ENCODE measurements around the gene VCAN. TPM values are rescaled to one million over a fixed set of nuclear protein-coding genes. Genes with fewer than 3 reads are reported as not detected.

VCAN gene
- total and polyA plus RNA-seq, 2 donors (not counting 1 experiment from before 2014, with no cell fraction given): 2.0 TPM; not detected in 1

GRCh38 chr5:83464261-83464660 lies 7.3 kb upstream of the VCAN start:
- no peak overlapping the region for H3K27ac ChIP-seq (ENCODE audit: low read length in 2 of 2)
- no peak for DNase-seq
- Mint-ChIP-seq H3K4me3 (no peak overlapping the region), H3K4me1 (no peaks in the 10 kb centered on the region), H3K27ac (no peak overlapping the region), H3K9me3 (ENCODE audit: insufficient read depth) (no peaks in the 10 kb centered on the region), H3K27me3 (peaks cover 42% of the 10 kb centered on the region)
- H3K9me3 ChIP-seq (ENCODE audit: control extremely low read depth in 1 of 3, control insufficient read depth in 2 of 3, insufficient read depth in 1 of 3, low read length in 2 of 3): no peaks in the 10 kb centered on the region
- H3K4me2 ChIP-seq (replicated peaks; ENCODE audit: low read depth, low read length, poor library complexity, severe bottlenecking): no peak overlapping the region
- ChIA-PET CTCF (no interaction called here), POLR2A (no interaction called here)
- no peaks in the 10 kb centered on the region for H4K20me1 ChIP-seq (ENCODE audit: control insufficient read depth, insufficient read depth, low read length, poor library complexity, severe bottlenecking)
- TF ChIP-seq EZH2 (IDR thresholded peaks at IDR 0.05; ENCODE audit: borderline replicate concordance, insufficient read depth, low read depth, low read length, poor library complexity, severe bottlenecking): no peak
- TF ChIP-seq CTCF (IDR thresholded peaks at IDR 0.05): no peak
- H3K79me2 ChIP-seq (ENCODE audit: control insufficient read depth, insufficient read depth, low read length): no peaks in the 10 kb centered on the region
- WGBS (ENCODE audit: insufficient coverage): 67% methylated on average over 1 of the region's 3 CpGs
- no peak overlapping the region for H2AFZ ChIP-seq (ENCODE audit: insufficient read depth, low read depth, low read length, poor library complexity, severe bottlenecking)
- H3K27me3 ChIP-seq (replicated peaks in 1 of 4; ENCODE audit: control extremely low read depth in 1 of 4, control insufficient read depth in 3 of 4, insufficient read depth in 4 of 4, low read length in 3 of 4): peaks cover 0 to 7% (median 4%) of the 10 kb centered on the region in 4 experiments
- H3K4me3 ChIP-seq (ENCODE audit: control extremely low read depth in 1 of 5, extremely low read depth in 1 of 5, insufficient read depth in 1 of 5, low read depth in 2 of 5, low read length in 4 of 5): no peak overlapping the region
- intact Hi-C loops (cut with micrococcal nuclease): no loop called here
- no peak overlapping the region for H3K9ac ChIP-seq (ENCODE audit: low read length)
- ATAC-seq (ENCODE audit: low read depth): no peak
- H3K4me1 ChIP-seq (ENCODE audit: control insufficient read depth in 2 of 2, insufficient read depth in 2 of 2, low read length in 2 of 2): no peaks in the 10 kb centered on the region
- no peaks in the 10 kb centered on the region for H3K36me3 ChIP-seq (replicated peaks in 1 of 2; ENCODE audit: control extremely low read depth in 1 of 2, control insufficient read depth in 1 of 2, extremely low read depth in 1 of 2, insufficient read depth in 2 of 2, low read length in 1 of 2)

GRCh38 chr5:83467371-83468035 lies 4.0 kb upstream of the VCAN start:
- Mint-ChIP-seq H3K9me3 (ENCODE audit: insufficient read depth) (no peaks in the 10 kb centered on the region), H3K4me3 (no peak overlapping the region), H3K27me3 (peaks cover 69% of the 10 kb centered on the region), H3K4me1 (peaks cover 16% of the 10 kb centered on the region), H3K27ac (no peak overlapping the region)
- DNase-seq (no peak), ATAC-seq (ENCODE audit: low read depth) (no peak)
- H3K36me3 ChIP-seq (replicated peaks in 1 of 2; ENCODE audit: control extremely low read depth in 1 of 2, control insufficient read depth in 1 of 2, extremely low read depth in 1 of 2, insufficient read depth in 2 of 2, low read length in 1 of 2): no peaks in the 10 kb centered on the region
- no peak overlapping the region for H3K27ac ChIP-seq (ENCODE audit: low read length in 2 of 2)
- H3K9me3 ChIP-seq (ENCODE audit: control extremely low read depth in 1 of 3, control insufficient read depth in 2 of 3, insufficient read depth in 1 of 3, low read length in 2 of 3): peaks cover 0 to 3% (median 0%) of the 10 kb centered on the region in 3 donors
- H3K79me2 ChIP-seq (ENCODE audit: control insufficient read depth, insufficient read depth, low read length): no peaks in the 10 kb centered on the region
- WGBS (ENCODE audit: insufficient coverage): 100% methylated on average over 1 of the region's 9 CpGs
- H3K4me2 ChIP-seq (replicated peaks; ENCODE audit: low read depth, low read length, poor library complexity, severe bottlenecking): no peak overlapping the region
- no peaks in the 10 kb centered on the region for H4K20me1 ChIP-seq (ENCODE audit: control insufficient read depth, insufficient read depth, low read length, poor library complexity, severe bottlenecking)
- H2AFZ ChIP-seq (ENCODE audit: insufficient read depth, low read depth, low read length, poor library complexity, severe bottlenecking): no peak overlapping the region
- peaks cover 9 to 10% of the 10 kb centered on the region in 2 donors for H3K4me1 ChIP-seq (ENCODE audit: control insufficient read depth in 2 of 2, insufficient read depth in 2 of 2, low read length in 2 of 2)
- peaks cover 0 to 17% (median 13%) of the 10 kb centered on the region in 4 experiments for H3K27me3 ChIP-seq (replicated peaks in 1 of 4; ENCODE audit: control extremely low read depth in 1 of 4, control insufficient read depth in 3 of 4, insufficient read depth in 4 of 4, low read length in 3 of 4)
- intact Hi-C loops (cut with micrococcal nuclease): no loop called here
- no peak overlapping the region for H3K4me3 ChIP-seq (ENCODE audit: control extremely low read depth in 1 of 5, extremely low read depth in 1 of 5, insufficient read depth in 1 of 5, low read depth in 2 of 5, low read length in 4 of 5)
- ChIA-PET POLR2A (no interaction called here), CTCF (no interaction called here)
- no peak for TF ChIP-seq CTCF (IDR thresholded peaks at IDR 0.05)
- no peak overlapping the region for H3K9ac ChIP-seq (ENCODE audit: low read length)

Data from B cell (primary cell).